Left lobe of liver (tissue), 2 donors: Measurements from ENCODE around the gene COL4A1. TPM values are rescaled to one million over a fixed set of nuclear protein-coding genes. Genes with fewer than 3 reads are reported as not detected.

Experiments
- ATAC-seq: fragments of 200-7000 bp; cut with Tn5 transposase; one replicate; pipeline ENCODE4 v1.9.1; 2020; ENCODE audit warnings: mild to moderate bottlenecking, moderate library complexity
- DNase-seq: peaks from one replicate; pipeline ENCODE4 v3.0.0-alpha.2; 2020; ENCODE audit warnings: low spot score
- total RNA-seq: library from RNA; stranded (reverse); gene quantifications from one replicate; pipeline ENCODE4 v1.2.1, GENCODE V29; 2021
- donor health status: DM: no; HTN: no; CAD: no; lungs with moderate emphysema.
- donor health status: DM: no; HTN: yes; CAD: no.

COL4A1 gene
- total RNA-seq, 1 donor from 2014 or later: 9.1 TPM

- no peak for DNase-seq
- peak; percentile 8 for ATAC-seq
Observed at GRCh38 chr13:110107568-110108347, 199.2 kb downstream of the COL4A1 start.

GRCh38 chr13:110106726-110107125 is 200.2 kb downstream of the COL4A1 start:
- ATAC-seq: peak; percentile 88
- DNase-seq: peak; percentile 80

- ATAC-seq (no peak), DNase-seq (no peak)
Observed at GRCh38 chr13:110105136-110105535, 201.8 kb downstream of the COL4A1 start.

GRCh38 chr13:110103534-110103933 is 203.4 kb downstream of the COL4A1 start:
- ATAC-seq: no peak
- no peak for DNase-seq

- ATAC-seq (no peak), DNase-seq (no peak)
Observed at GRCh38 chr13:110103026-110103425, 203.9 kb downstream of the COL4A1 start.

GRCh38 chr13:110102053-110102452 is 204.9 kb downstream of the COL4A1 start:
- DNase-seq (no peak), ATAC-seq (no peak)

- ATAC-seq: no peak
Observed at GRCh38 chr13:110099922-110100321, 207.0 kb downstream of the COL4A1 start.

More at GRCh38 chr13:110099922-110100321, 207.0 kb downstream of the COL4A1 start:
- no peak for DNase-seq

Other genes with a start within 250 kb of the COL4A1 start
- 12.4 TPM for gene COL4A2, start 127 bp upstream of the COL4A1 start, total RNA-seq